GM19452 (cell line): ENCODE measurements around the gene MCTP2.

Experiments used
- ATAC-seq: cut with Tn5 transposase; IDR thresholded peaks from one replicate; pipeline ENCODE4 v1.9.1; 2021; ENCODE audit not compliant: unreplicated experiment

Gene MCTP2

GRCh38 chr15:94386351-94386750 lies 155.0 kb downstream of the MCTP2 start:
- ATAC-seq: no peak

DNA sequence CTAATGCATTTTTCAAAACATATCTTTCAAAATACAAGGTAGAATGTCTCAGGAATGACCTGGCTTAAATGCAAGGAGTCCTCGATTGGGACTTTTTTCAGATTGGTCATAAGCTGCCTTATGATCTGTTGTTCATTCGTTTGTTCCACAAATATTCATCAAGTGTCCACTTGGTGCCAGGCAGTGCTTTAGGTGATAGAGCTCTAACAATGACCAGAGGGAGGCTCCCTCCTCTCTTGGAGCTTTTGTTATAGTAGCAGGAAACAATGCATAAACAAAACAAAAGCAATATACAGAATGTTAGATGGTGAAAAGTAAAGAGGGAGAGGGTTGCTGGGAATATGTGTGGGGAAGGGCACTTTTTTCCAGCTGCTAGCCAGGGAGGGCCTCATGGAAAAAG lies 156.1 kb downstream of the MCTP2 start:
- ATAC-seq: no peak

DNA sequence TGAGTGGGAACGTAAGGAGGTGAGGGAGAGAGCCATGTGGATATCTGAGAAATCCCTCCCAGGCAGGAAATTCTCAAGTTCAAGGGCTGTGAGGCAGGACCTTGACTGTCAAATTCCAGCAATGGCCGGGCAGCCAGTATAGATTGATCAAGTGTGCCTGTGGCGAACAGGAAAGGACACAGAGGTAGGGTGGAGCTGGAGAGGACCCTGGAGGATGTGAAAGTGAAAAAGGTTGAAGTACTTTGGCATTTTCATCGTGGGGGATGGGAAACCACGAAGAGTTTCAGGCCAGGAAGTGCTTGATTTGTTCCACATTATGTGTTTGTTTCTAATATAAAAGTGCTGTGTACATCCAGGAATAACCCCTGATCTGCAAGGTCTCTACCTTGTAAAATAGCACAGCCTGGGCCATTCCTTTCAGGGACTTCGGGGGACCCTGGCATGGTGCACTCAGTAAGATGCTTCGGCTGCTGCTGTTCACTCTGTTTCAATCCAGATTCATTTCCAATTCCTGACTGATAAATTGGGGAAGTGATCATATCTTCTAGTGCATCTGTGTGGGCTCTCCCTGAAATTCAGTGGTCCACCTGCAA lies 156.6 kb downstream of the MCTP2 start:
- ATAC-seq: no peak

- ATAC-seq: no peak
Measured at GRCh38 chr15:94395640-94396039, 164.3 kb downstream of the MCTP2 start.

DNA sequence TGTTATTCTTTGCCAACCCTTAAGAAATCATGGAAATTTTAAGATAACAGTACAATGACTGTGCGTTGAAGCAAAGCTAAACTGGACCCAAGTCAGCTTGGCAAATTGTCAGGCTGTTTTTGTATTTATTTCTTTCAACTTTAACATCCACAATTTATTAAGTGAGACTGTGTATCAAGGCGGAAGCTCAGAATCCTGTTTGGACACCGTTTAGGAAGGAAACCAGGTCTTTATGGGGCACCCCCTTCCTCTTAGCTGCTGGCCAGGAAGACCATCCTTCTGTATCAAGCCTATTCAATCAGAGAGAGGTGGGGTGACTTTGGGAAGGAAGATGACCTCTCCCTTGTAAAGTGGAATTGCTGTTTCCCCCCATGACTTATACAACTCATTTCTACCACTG lies 166.0 kb downstream of the MCTP2 start:
- ATAC-seq: no peak

GRCh38 chr15:94398001-94398400 lies 166.6 kb downstream of the MCTP2 start:
- ATAC-seq: no peak

DNA sequence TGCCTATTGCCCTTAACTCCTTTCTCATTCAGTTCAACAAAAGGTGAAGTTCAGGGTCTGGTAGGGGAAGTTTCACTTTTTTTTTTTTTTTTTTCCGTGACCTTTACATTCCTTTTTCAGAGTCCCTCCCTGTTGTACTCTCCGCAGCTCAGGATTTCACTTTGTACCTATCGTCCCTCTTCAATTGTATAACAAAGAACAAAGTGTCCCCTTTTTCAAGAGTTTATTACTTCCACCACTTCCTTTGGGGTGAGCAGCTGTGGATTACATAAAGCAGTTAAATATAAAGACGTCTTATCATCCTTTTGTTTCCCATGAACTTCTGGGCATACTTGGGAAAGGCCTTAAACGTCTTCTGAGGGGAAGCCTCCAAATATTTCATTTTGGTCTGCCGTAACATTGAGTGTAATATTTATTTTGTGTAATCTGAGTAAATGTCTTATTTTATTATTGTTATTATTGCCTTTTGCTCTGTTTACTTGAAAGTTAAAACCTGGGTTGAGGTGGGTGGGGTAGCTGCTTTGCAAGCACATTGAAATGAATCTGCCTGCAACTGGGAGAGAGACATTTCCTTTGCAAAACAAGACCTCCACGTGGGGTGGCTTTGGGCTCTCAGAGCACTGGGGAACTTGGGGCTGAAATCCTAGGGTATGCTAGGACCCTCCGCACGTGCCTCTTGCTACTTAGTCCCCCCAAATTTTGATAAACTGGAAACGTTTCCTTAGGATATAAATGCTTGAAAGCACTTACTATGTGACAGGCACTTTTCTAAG lies 169.4 kb downstream of the MCTP2 start:
- no peak for ATAC-seq

- ATAC-seq: no peak
Measured at GRCh38 chr15:94403331-94403730, 172.0 kb downstream of the MCTP2 start.

DNA sequence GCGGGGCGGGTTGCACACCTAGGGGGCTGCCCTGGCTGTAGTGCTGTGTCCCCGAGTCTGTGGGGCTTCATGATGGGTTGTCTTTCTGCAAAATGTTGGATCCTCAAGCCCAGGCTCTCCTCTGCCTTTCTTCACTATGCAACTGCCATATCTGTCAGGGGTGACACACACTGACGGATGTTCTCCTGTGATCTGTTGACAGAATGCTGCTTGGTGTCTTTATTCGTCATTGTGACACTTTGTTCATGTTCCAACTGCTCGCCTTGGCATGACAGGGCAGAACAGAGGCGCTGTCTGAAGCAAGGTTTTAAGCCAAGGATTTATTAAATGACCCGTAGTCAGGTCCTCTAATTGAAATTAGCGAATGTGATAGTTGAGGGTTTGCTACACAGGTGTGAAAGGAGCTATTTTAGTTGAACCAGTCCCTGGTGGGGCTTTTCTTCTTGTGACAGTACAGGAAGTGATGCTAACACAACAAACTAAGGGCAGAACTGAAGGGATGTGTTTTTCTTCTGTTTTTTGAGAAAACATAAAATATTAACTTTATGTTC lies 173.4 kb downstream of the MCTP2 start:
- ATAC-seq: no peak

DNA sequence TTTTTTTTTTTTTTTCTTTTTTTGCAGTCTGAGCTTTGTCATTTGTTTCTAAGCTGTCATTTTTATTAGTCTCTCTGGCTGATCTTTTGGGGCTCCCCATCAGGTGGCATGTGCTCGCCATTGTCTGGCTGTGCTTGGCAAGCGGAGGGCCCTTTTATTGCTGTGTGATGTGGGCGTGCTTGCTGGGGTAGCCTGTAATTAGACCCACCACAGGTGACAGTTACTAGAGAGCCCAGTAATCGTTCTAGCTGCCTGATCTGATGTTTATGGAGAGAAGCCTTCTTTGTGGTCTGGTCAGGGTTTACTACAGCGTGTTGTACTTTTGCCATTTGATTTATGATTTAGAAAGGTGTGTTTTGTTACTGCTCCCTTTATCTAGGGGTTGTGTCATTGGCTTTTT lies 179.9 kb downstream of the MCTP2 start:
- ATAC-seq: no peak

- ATAC-seq: no peak
Measured at GRCh38 chr15:94411846-94412245, 180.5 kb downstream of the MCTP2 start.

- peak; percentile 68 for ATAC-seq
Measured at GRCh38 chr15:94412979-94413746, 181.8 kb downstream of the MCTP2 start.

DNA sequence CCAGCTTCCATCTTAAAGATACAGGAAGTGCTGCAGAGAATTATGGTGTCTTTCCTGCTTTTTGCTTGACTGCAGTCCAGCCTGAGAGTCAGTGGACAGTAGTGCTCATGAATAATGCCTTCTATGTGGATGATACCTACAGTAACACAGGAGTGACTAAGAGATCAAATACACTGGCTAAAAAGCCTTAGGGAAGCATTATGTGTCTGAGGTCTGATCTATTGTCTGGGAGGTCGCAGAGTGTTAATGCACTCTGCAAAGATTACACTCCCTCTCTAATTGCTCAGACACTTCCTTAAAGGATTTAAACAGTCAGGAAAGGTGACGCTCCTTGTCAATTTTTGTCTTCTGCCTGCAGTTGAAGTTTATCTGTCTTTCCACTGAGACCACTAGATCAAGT lies 183.6 kb downstream of the MCTP2 start:
- ATAC-seq: no peak

DNA sequence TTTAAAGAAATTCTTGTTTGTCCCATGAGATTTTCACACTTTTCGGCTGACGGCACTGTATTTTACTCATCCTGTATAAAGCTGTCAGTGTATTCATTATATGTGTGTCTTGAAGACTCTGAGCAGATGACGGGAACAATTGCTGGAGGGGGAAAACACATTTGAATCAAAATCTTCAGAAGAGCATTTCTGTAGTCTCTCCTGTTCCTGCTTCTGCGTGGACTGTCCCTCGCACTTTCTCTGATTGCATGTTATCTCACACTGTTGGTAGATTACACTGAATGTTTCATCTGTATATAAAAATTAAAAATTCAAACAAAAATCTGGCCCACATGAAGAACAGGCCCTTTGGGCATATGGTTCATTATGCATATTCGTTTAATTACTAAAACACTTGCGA lies 184.9 kb downstream of the MCTP2 start:
- no peak for ATAC-seq

DNA sequence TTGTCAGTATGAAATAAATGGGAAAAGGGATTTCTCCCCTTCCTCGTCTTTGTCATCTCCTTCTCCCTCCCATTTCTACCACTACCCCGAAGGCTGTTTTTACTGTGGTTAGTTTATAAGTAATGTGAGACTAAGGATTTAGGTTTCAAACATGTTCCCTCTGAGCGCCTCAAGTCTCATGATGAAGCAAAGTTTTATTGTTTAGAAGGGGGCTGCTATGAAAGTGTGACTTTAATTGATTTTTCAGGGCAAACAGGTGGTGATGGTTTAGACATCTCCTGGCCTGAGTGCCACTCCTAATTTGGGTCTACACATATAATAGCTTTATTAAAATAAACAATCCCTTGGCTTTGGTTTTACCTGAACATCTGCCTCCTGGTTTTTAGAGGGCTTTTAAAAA lies 185.5 kb downstream of the MCTP2 start:
- no peak for ATAC-seq

DNA sequence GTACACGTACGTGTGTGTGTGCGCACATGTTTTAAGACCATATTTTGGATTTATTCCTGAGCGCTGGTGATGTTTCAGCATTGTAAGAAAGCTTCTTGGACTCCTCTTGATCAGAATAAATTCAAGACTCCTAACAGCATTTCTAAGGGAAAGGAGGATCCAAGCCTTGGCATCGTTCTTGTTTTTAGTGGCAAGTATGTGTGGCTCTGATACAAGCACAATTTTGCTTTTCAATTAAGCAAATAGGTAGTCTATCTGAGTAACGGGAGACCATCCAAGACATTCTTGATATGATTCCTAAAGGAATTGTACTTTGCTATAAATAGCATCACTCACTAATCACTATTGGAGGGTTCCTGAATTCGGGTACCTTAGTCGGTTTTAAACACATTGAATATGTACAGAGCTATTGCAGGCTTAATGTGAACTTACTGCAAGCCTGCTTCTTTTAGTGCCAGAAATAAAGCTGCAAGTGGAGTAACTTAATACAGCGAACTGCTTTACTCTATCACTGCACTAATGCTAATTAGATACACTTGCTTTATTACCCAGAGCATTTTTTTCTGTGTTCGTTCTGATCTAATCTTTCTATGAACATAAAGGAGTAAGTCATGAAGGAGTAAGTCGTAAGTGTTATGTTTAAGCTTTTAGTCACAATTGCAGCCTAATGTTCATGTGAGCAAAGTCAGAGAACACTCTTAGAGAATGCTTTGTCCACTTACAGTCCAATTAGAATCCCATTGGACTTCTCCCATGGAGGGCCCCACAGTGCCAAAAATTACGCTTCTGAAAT lies 186.3 kb downstream of the MCTP2 start:
- no peak for ATAC-seq

DNA sequence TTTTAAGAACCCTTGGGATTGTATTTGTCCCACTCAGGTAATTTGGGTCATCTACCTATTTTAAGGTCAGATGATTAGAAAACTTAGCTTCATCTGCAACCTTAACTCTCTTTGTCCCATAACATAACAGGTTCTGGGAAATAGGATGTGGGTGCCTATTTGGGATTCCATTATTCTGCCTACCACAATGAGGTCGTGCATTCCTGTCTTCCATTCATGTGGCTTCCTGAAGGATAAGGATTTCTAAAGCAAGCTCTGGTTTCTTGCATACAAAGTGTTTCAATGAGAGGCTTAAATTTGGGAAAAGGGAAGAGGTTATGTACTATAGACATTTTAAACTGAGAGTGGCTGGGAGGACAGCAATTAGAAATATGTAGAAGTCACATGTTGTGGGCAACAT lies 190.3 kb downstream of the MCTP2 start:
- ATAC-seq: no peak

GRCh38 chr15:94432279-94432678 lies 200.9 kb downstream of the MCTP2 start:
- ATAC-seq: no peak

DNA sequence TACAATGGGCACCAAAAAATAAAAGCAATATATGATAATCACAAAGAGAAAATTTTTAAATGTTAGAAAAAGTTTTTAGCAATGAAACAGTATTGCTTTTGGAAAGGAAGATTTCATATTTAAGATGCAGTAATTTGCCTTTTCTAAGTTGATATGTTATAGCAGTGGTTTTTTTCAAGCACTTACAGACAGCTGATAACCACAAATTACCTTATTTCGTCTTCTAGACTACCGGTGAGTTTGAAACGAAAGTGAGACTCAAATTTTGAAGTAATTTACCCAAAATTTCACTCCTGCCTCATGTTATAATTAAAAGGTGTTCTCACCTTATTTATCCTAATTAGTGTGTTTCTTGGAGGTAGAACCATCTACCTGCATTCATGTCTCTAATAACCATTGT lies 207.8 kb downstream of the MCTP2 start:
- no peak for ATAC-seq

GRCh38 chr15:94441760-94442159 lies 210.4 kb downstream of the MCTP2 start:
- ATAC-seq: no peak

DNA sequence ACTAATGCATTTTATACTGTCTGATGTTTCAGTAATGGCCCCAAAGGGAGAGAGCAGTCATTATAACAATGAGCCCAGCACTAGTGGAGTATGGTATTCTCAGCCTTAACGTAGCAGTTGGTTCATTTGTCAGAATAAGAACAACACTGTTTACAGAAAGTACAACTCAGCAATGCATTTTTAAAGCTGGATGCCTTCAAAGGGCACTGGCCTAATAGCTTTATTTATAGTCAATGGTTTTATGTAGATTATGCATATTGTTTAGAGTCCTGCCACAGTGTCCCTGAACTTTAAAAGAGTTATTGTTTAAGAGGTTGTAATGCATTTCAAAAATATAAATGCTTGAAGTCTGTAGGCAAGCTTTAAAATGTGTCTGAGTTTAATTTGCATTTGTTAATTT lies 211.1 kb downstream of the MCTP2 start:
- ATAC-seq: no peak
